GM12891 (cell line): ENCODE results near the gene HSPBP1.

Experiments
- POLR2A ChIP-seq: IDR thresholded peaks from 2 replicates; pipeline ENCODE4 v1.6.1; 2011; ENCODE audit warnings: low read depth, low read length, control low read depth
- POLR2AphosphoS5 ChIP-seq: IDR thresholded peaks from 2 replicates; pipeline ENCODE4 v1.6.1; 2011; ENCODE audit warnings: low read depth, low read length, control low read depth
- POU2F2 ChIP-seq: IDR thresholded peaks from 2 replicates; pipeline ENCODE4 v1.6.1; 2011; ENCODE audit warnings: low read depth, mild to moderate bottlenecking, control low read depth, low read length, moderate library complexity
- TAF1 ChIP-seq: IDR thresholded peaks from 2 replicates; pipeline ENCODE4 v1.6.1; 2011; ENCODE audit warnings: low read depth, low read length, control low read depth

- no peak for TF ChIP-seq TAF1
- TF ChIP-seq POLR2AphosphoS5, result no peak
- TF ChIP-seq POLR2A, result no peak
- no peak for TF ChIP-seq POU2F2
Measured at GRCh38 chr19:55321466-55322137, 41.7 kb upstream of the HSPBP1 start.
